HCT116 (cell line): ENCODE measurements around the gene ANKRD13B. TPM values are rescaled to one million over a fixed set of nuclear protein-coding genes. Genes with fewer than 3 reads are reported as not detected.

ENCODE experiments used
- ATAC-seq: fragments of 200-7000 bp; cut with Tn5 transposase; 2 replicates; pipeline ENCODE4 v1.9.1; 2020; ENCODE audit warnings: mild to moderate bottlenecking, moderate library complexity
- BruUV-seq: library from RNA; stranded (reverse); fragments of 400-500 nt; replicated peaks from 2 replicates; lab custom pipeline; 2021; lab: Mats Ljungman, UMichigan
- CTCF ChIA-PET: fragments of 300-600 bp; sonication (Branson Sonifier 250); formaldehyde crosslinking; loops from one replicate; lab custom pipeline; 2021; ENCODE audit warnings: antibody characterized with exemption; lab: Charles Lee
- POLR2A ChIA-PET: fragments of 300-600, 350-600 bp; sonication (Branson Sonifier 250); formaldehyde crosslinking; loops from one replicate; lab custom pipeline; 2021; ENCODE audit warnings: antibody characterized with exemption; lab: Charles Lee
- RAD21 ChIA-PET, 2 experiments: fragments of 300-600 bp; sonication (Branson Sonifier 250); formaldehyde crosslinking; loops; one replicate each; lab custom pipeline; 2023; ENCODE audit warnings: low total read pairs in 2 of 2; ENCODE audit not compliant: uncharacterized antibody in 2 of 2, unreplicated experiment in 2 of 2, low non-redundant PET in 1 of 2; lab: Charles Lee
- DNase-seq: peaks from one replicate; pipeline ENCODE4 v3.0.0-alpha.2; 2010; ENCODE audit warnings: low read depth, low spot score
- H2AFZ ChIP-seq: fragments of 200-600 bp; shearing (Covaris generic), sonication (generic); 2 replicates; pipeline ENCODE4 v1.6.1; 2017; ENCODE audit warnings: low read depth, mixed run types, mixed read lengths, antibody characterized with exemption, low read length; ENCODE audit not compliant: poor library complexity, severe bottlenecking
- H3K27ac ChIP-seq: 2 replicates; pipeline ENCODE4 v1.5.1; 2012; ENCODE audit warnings: low read depth, low read length
- H3K27me3 ChIP-seq: fragments of 200-600 bp; sonication (generic); 2 replicates; pipeline ENCODE4 v1.6.1; 2016; ENCODE audit warnings: mixed run types, low read length, mixed read lengths; ENCODE audit not compliant: insufficient read depth
- H3K36me3 ChIP-seq, 2 experiments: fragments of 200-500 bp in 1 of 2; fragments of 200-600 bp in 1 of 2; sonication (Bioruptor generic) in 1 of 2; sonication (generic) in 1 of 2; 2 replicates each; pipeline versions ENCODE4 v1.5.1 to v1.6.1; 2014 to 2016; ENCODE audit warnings: low read length in 2 of 2, inconsistent platforms in 1 of 2, mixed read lengths in 1 of 2, mixed run types in 1 of 2; ENCODE audit not compliant: insufficient read depth in 2 of 2, control insufficient read depth in 1 of 2
- H3K4me1 ChIP-seq, 2 experiments: fragments of 200-600 bp in 1 of 2; sonication (generic) in 1 of 2; 2 replicates each; pipeline versions ENCODE4 v1.5.1 to v1.6.1; 2012 to 2017; ENCODE audit warnings: low read length in 2 of 2, inconsistent platforms in 1 of 2, mild to moderate bottlenecking in 1 of 2, mixed read lengths in 1 of 2, mixed run types in 1 of 2, moderate library complexity in 1 of 2; ENCODE audit not compliant: insufficient read depth in 2 of 2, control insufficient read depth in 1 of 2
- H3K4me2 ChIP-seq: fragments of 200-600 bp; sonication (generic); 2 replicates; pipeline ENCODE4 v1.6.1; 2017; ENCODE audit warnings: mixed run types, low read length, mixed read lengths
- H3K4me3 ChIP-seq, 2 experiments: fragments of 200-600 bp in 1 of 2; sonication (generic) in 1 of 2; replicated peaks in 1 of 2; 2 replicates each; pipeline ENCODE4 v1.5.1; 2011 to 2016; ENCODE audit warnings: low read length in 2 of 2, control low read depth in 1 of 2, low read depth in 1 of 2, mild to moderate bottlenecking in 1 of 2, mixed read lengths in 1 of 2, mixed run types in 1 of 2
- H3K79me2 ChIP-seq: fragments of 200-600 bp; sonication (generic); 2 replicates; pipeline ENCODE4 v1.6.1; 2017; ENCODE audit warnings: mild to moderate bottlenecking, mixed run types, low read length, moderate library complexity, mixed read lengths; ENCODE audit not compliant: insufficient read depth
- H3K9ac ChIP-seq: fragments of 200-600 bp; sonication (generic); 2 replicates; pipeline ENCODE4 v1.6.1; 2016; ENCODE audit warnings: low read length, mixed read lengths
- H3K9me2 ChIP-seq: fragments of 200-600 bp; sonication (generic), shearing (Covaris generic); 2 replicates; pipeline ENCODE4 v1.6.1; 2017; ENCODE audit warnings: mixed run types, mild to moderate bottlenecking, moderate library complexity; ENCODE audit not compliant: insufficient read depth
- H3K9me3 ChIP-seq, 2 experiments: fragments of 200-500 bp in 1 of 2; fragments of 200-600 bp in 1 of 2; sonication (Bioruptor generic) in 1 of 2; sonication (generic) in 1 of 2; 2 replicates each; pipeline ENCODE4 v1.6.1; 2014 to 2017; ENCODE audit warnings: low read length in 2 of 2, mixed read lengths in 2 of 2, inconsistent platforms in 1 of 2, low read depth in 1 of 2, mild to moderate bottlenecking in 1 of 2, mixed run types in 1 of 2, moderate library complexity in 1 of 2; ENCODE audit not compliant: control insufficient read depth in 1 of 2, insufficient read depth in 1 of 2
- H4K20me1 ChIP-seq: fragments of 200-600 bp; sonication (generic), shearing (Covaris generic); 2 replicates; pipeline ENCODE4 v1.6.1; 2017; ENCODE audit warnings: mixed run types, mild to moderate bottlenecking, moderate library complexity; ENCODE audit not compliant: insufficient read depth
- CEBPB ChIP-seq: IDR thresholded peaks from 2 replicates; pipeline ENCODE4 v1.6.1; 2012; ENCODE audit warnings: low read depth
- CTCF ChIP-seq, 3 experiments: fragments of 200-600 bp in 1 of 3; sonication (generic) in 1 of 3; IDR thresholded peaks in 2 of 3; conservative IDR thresholded peaks in 1 of 3; 2 replicates each; pipeline ENCODE4 v1.5.1; 2012 to 2017; ENCODE audit warnings: low read depth in 2 of 3, low read length in 2 of 3, antibody characterized with exemption in 1 of 3, borderline replicate concordance in 1 of 3, control low read depth in 1 of 3, mild to moderate bottlenecking in 1 of 3, mixed read lengths in 1 of 3, mixed run types in 1 of 3, moderate library complexity in 1 of 3; ENCODE audit not compliant: insufficient read depth in 1 of 3
- EZH2 ChIP-seq: fragments of 200-600 bp; sonication (generic); IDR thresholded peaks from 2 replicates; pipeline ENCODE4 v1.6.1; 2017; ENCODE audit warnings: antibody characterized with exemption, mixed run types
- EZH2phosphoT487 ChIP-seq: fragments of 200-600 bp; IDR thresholded peaks from 2 replicates; pipeline ENCODE4 v1.6.1; 2018; ENCODE audit warnings: antibody characterized with exemption, borderline replicate concordance
- JUND ChIP-seq: IDR thresholded peaks from 2 replicates; pipeline ENCODE4 v1.6.1; 2012
- MAX ChIP-seq: IDR thresholded peaks from 2 replicates; pipeline ENCODE4 v1.6.1; 2012
- SP1 ChIP-seq: IDR thresholded peaks from 2 replicates; pipeline ENCODE4 v1.6.1; 2012; ENCODE audit warnings: low read depth
- SRF ChIP-seq: IDR thresholded peaks from 2 replicates; pipeline ENCODE4 v1.6.1; 2012; ENCODE audit warnings: low read depth
- TCF7L2 ChIP-seq: IDR thresholded peaks from 2 replicates; pipeline ENCODE4 v1.7.0; 2011; ENCODE audit warnings: borderline replicate concordance, inconsistent platforms; ENCODE audit not compliant: insufficient read depth, insufficient read length; ENCODE audit errors: extremely low read depth
- ZFX ChIP-seq: fragments of 450-650 bp; IDR thresholded peaks from 2 replicates; pipeline ENCODE4 v1.6.1; 2017
- intact Hi-C: fragments of 100-400 bp; cut with micrococcal nuclease; formaldehyde crosslinking; loops from 2 replicates; pipeline ENCODE4 v1.10.0; 2022
- total RNA-seq: library from RNA; stranded (reverse); gene quantifications from one replicate; pipeline ENCODE4 v1.2.1, GENCODE V29; 2021; ENCODE audit not compliant: unreplicated experiment

Gene ANKRD13B
- total RNA-seq, 1 experiment from 2014 or later, result 27.4 TPM

GRCh38 chr17:29563816-29564215 lies 29.1 kb upstream of the ANKRD13B start:
- Histone ChIP-seq H3K9me3 (no peaks in the 10 kb centered on the region), H3K4me3 (no peak overlapping the region), H3K4me2 (no peak overlapping the region), H4K20me1 (no peaks in the 10 kb centered on the region), H2AFZ (no peak overlapping the region), H3K79me2 (peaks cover 10% of the 10 kb centered on the region; the same call in 1 of the 2 replicates), H3K27ac (no peak overlapping the region), H3K9ac (no peak overlapping the region)
- ChIA-PET CTCF (interaction anchor here (1.0 to 1.3 kb wide), 2 partner anchors 54 to 194 kb away, joined by 3 to 5 read pairs; no protein-coding TSS in a partner anchor), RAD21 (no interaction called here)
- intact Hi-C loops, result no loop called here
- no TSS peak for BruUV-seq
- no peak for DNase-seq
- TF ChIP-seq EZH2, result no peak
- no peak for TF ChIP-seq EZH2phosphoT487
- TF ChIP-seq MAX, result no peak
- no peak for TF ChIP-seq SP1
- TF ChIP-seq JUND, result no peak
- no peak for TF ChIP-seq ZFX
- TF ChIP-seq TCF7L2, result no peak
- no peak for TF ChIP-seq SRF
- TF ChIP-seq CEBPB, result no peak
- TF ChIP-seq CTCF (IDR thresholded peaks at IDR 0.05 in 2 of 3, conservative IDR thresholded peaks at IDR 0.05 in 1 of 3; ENCODE audit: borderline replicate concordance in 1 of 3, insufficient read depth in 1 of 3, low read depth in 2 of 3, low read length in 2 of 3), result no peak
- TF ChIP-seq, all 23 proteins: peak for 0
- no peak for ATAC-seq
- POLR2A ChIA-PET, result no interaction called here
- Histone ChIP-seq H3K9me2 (no peaks in the 10 kb centered on the region), H3K27me3 (no peaks in the 10 kb centered on the region), H3K4me1 (peaks cover 10 to 19% of the 10 kb centered on the region in 2 experiments), H3K36me3 (peaks cover 3 to 4% of the 10 kb centered on the region in 2 experiments; a peak in 1 of 4 replicates)
